CD4-positive, alpha-beta T cell treated with Interleukin-15 for 4 hours (primary cell): ENCODE results near the gene PAQR6.

Experiments used
- DNase-seq: peaks from one replicate; pipeline ENCODE4 v3.0.0-alpha.2; 2020; ENCODE audit warnings: low spot score

The PAQR6 gene

GRCh38 chr1:156247460-156248322 lies at the start of gene PAQR6:
TSS of gene PAQR6 (minus strand) at chr1:156248056. CDS start at chr1:156246731, 1,325 bp downstream.
- no peak for DNase-seq

- peak; percentile 53 for DNase-seq
Observed at GRCh38 chr1:156295391-156295947, 47.6 kb upstream of the PAQR6 start, which contains the start of gene GLMP. TSS of gene GLMP (minus strand) at chr1:156295679. CDS start at chr1:156295645, 34 bp downstream.

GRCh38 chr1:156293895-156294294 lies 46.0 kb upstream of the PAQR6 start:
- no peak for DNase-seq

- DNase-seq = no peak
Observed at GRCh38 chr1:156293098-156293434, 45.2 kb upstream of the PAQR6 start.

- DNase-seq = peak; percentile 10
Observed at GRCh38 chr1:156291226-156292061, 43.6 kb upstream of the PAQR6 start.

GRCh38 chr1:156289857-156290256 lies 42.0 kb upstream of the PAQR6 start:
- DNase-seq = no peak

GRCh38 chr1:156286061-156286460 lies 38.2 kb upstream of the PAQR6 start:
- DNase-seq = no peak

- DNase-seq = no peak
Observed at GRCh38 chr1:156285437-156285836, 37.6 kb upstream of the PAQR6 start.

GRCh38 chr1:156284757-156285156 lies 36.9 kb upstream of the PAQR6 start:
- DNase-seq = no peak

- no peak for DNase-seq
Observed at GRCh38 chr1:156284112-156284511, 36.3 kb upstream of the PAQR6 start, which contains the start of gene TMEM79. TSS of gene TMEM79 (plus strand) at chr1:156284325. CDS start at chr1:156285227, 902 bp downstream.

GRCh38 chr1:156283521-156283920 lies 35.7 kb upstream of the PAQR6 start:
- no peak for DNase-seq

GRCh38 chr1:156282479-156283222 lies 34.8 kb upstream of the PAQR6 start, which contains the start of gene SMG5:
TSS of gene SMG5 (minus strand) at chr1:156282825. CDS start at chr1:156282680, 145 bp downstream.
- DNase-seq = peak; percentile 98

GRCh38 chr1:156281693-156282478 lies 34.0 kb upstream of the PAQR6 start:
- DNase-seq = no peak

GRCh38 chr1:156281281-156281680 lies 33.4 kb upstream of the PAQR6 start:
- peak; percentile 13 for DNase-seq

- DNase-seq = no peak
Observed at GRCh38 chr1:156279837-156280236, 32.0 kb upstream of the PAQR6 start.

- no peak for DNase-seq
Observed at GRCh38 chr1:156276966-156277381, 29.1 kb upstream of the PAQR6 start.

GRCh38 chr1:156276532-156276931 lies 28.7 kb upstream of the PAQR6 start:
- DNase-seq = no peak

GRCh38 chr1:156270314-156270713 lies 22.5 kb upstream of the PAQR6 start:
- DNase-seq = no peak

- no peak for DNase-seq
Observed at GRCh38 chr1:156268336-156268735, 20.5 kb upstream of the PAQR6 start.

GRCh38 chr1:156266051-156266450 lies 18.2 kb upstream of the PAQR6 start:
- no peak for DNase-seq

GRCh38 chr1:156263288-156263655 lies 15.4 kb upstream of the PAQR6 start:
- no peak for DNase-seq
